Stimulated activated CD4-positive, alpha-beta T cell treated with anti-CD3 and anti-CD28 coated beads, Interleukin-12 subunit alpha, Interleukin-12 subunit beta, amount 100 ng/mL, for 48 hours (primary cell): ENCODE data around the gene SLFN5.
A peak's percentile ranks its signal among the peaks of the same experiment; 100 is the strongest.
"Not testable (repeated sequence)": the region's sequence is repeated elsewhere in the genome, so short reads cannot be mapped to it uniquely, and the experiment has no call there.

ENCODE experiments used
- DNase-seq, 3 donors: peaks; one replicate each; pipeline ENCODE4 v3.0.0-alpha.2; 2020; ENCODE audit warnings: low read depth in 2 of 3, low spot score in 1 of 3

Gene SLFN5

DNA sequence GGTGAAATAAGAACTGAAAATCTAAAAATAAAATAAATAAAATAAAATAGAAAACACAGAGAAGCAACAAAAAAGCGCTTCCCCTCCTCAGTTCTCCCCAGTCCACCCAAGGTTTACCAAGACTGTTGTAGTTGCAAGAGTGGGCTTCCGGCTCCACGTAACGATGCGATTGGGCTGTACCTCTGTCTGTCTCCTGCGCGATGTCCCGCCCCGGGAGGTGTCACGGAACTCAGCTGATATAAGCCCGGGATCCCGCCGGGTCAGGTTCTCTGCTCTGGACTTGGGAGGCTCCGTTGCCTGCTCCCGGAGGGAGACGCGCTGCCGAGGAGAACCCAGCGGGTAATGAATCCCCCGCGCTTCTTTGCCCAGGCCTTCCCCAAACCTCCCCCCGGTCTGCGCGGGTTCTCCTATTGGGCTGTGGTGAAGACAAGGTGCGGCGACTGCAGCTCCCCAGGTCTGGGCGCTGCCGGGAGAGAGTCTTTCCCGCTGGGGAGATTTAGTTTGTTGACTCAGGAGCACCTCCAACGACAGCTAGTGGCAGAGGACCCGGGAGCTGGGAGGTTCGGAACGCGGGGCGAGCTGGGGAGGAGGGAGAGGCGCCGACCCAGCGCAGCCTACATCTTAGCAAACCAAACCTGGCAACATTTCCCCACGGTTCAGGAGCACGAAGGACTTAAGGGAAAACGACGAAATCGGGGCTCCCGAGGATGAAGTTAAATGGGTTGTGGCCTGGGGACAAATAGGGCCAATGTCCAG is at the start of gene SLFN5:
Gene SLFN5, plus strand, starts transcription at position 268 of the 756 bp plus-strand sequence. CDS start 15,619 bp downstream, outside the sequence.
- DNase-seq: peak; percentile 87 to 98 (median 90)

DNA sequence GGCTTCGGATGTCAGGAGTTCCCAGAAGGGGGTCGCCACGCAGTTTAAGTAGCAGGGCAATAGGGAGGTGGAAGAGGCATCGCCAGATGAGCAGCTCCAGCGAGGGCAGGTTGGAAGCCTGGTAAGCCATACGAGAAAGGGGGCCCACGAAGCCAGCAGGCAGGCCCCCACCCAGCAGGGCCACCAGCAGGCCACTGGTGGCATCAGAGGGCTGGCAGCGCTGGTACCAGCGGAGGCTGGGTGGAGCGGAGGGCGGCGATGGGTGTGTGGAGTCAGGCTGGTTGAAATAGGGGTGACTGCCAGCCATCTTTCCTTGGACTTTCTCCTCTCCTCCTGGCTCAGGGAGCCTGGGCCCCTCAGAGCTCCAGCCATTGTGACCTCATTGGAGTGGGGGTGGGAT is 48.9 kb upstream of the SLFN5 start, which contains the start of gene SLC35G3:
Gene SLC35G3, minus strand, starts transcription at position 393 of the 400 bp plus-strand sequence. Its CDS starts 86 bp downstream, at position 307.
- DNase-seq: not testable (repeated sequence)

DNA sequence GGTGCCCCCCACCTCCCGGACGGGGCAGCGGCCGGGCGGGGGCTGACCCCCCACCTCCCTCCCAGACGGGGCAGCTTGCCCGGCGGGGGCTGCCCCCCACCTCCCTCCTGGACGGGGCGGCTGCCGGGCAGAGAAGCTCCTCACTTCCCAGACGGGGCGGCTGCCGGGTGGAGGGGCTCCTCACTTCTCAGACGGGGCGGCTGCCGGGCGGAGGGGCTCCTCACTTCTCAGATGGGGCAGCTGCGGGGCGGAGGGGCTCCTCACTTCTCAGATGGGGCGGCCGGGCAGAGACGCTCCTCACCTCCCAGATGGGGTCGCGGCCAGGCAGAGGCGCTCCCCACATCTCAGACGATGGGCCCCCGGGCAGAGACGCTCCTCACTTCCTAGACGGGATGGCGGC is 47.8 kb upstream of the SLFN5 start:
- DNase-seq: not testable (repeated sequence)

DNA sequence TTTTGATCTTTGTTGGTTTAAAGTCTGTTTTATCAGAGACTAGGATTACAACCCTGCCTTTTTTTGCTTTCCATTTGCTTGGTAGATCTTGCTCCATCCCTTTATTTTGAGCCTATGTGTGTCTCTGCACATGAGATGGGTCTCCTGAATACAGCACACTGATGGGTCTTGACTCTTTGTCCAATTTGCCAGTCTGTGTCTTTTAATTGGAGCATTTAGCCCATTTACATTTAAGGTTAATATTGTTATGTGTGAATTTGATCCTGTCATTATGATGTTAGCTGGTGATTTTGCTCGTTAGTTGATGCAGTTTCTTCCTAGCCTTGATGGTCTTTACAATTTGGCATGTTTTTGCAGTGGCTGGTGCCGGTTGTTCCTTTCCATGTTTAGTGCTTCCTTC is 40.3 kb upstream of the SLFN5 start:
- not testable (repeated sequence) for DNase-seq

DNA sequence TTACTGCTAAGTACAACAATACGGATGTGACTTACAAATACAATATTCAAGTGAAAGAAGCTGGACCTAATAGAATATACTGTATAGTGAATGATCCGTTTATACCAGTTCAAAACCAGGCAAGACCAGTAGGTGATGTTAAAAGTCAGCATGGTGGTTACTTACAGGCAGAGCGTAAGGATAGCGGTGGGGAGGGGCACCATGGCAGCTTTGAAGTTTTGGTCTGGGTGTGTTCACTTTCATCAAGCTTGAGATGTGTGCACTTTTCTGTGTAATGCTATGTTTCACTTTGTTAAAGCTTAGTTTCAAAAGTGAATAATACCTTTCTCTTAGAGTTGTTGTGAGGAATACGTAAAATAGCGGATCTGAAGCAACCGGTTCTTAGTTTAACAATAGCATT is 32.1 kb upstream of the SLFN5 start:
- no peak for DNase-seq

DNA sequence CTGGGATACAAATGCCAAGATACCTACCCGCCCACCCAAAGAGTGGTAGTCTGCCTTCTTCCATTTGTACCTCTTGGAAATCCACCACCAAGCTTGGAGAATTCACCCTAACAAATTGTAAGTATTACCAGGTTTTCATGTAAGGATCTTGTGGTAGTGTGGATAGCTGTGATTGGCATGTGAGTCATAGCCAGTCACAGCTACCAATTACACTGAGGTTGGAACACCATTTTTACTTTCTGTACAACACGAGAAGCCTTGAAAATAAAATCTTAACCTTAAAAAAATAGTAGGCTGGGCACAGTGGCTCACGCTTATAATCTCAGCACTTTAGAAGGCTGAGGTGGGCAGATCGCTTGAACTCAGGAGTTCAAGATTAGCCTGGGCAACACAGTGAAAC is 30.2 kb upstream of the SLFN5 start:
- DNase-seq: no peak

DNA sequence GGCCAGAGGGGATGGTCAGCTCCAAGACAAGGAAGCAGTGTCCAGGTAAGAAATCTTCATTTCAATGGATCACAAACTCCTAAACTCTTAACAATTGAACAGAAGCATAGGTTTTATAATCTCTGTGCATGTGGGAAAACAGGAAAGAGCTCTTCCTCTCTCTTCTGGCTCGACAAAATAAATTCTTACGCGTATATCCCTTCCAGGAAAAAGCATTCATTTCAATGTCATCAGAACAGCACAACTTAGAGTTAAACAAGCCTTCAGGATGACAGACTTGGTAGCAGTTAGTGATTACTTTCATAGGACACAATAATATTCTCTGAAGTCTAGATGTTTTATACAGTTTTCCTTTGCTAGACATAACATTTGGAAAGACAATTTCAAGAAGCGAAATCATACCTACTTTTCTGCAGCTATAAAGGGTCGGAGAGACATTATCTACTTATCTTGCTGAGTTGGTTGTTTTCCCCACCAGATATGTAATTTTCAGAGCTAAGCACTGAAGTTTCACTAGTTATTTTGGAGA is 29.4 kb upstream of the SLFN5 start:
- DNase-seq: no peak

DNA sequence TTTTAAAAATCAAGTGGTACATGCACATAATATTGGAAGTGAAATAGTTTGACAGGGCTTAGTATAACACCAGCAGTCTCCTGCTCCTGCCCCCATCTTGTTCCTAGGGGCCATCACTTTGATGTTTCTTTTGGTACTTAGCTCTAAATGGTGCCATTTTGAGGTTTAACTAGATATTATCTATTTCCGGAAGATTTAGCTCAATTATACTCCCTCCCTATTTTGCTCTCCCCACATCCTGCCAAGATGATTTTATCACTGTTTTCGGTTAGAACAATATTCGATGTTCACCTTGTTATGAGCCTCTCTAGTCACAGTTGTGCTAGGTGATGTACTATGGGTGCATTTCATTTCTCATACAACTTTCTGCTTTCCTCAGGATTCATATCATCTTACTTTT is 28.7 kb upstream of the SLFN5 start:
- peak in 1 of 3 donors; percentile 23 for DNase-seq

DNA sequence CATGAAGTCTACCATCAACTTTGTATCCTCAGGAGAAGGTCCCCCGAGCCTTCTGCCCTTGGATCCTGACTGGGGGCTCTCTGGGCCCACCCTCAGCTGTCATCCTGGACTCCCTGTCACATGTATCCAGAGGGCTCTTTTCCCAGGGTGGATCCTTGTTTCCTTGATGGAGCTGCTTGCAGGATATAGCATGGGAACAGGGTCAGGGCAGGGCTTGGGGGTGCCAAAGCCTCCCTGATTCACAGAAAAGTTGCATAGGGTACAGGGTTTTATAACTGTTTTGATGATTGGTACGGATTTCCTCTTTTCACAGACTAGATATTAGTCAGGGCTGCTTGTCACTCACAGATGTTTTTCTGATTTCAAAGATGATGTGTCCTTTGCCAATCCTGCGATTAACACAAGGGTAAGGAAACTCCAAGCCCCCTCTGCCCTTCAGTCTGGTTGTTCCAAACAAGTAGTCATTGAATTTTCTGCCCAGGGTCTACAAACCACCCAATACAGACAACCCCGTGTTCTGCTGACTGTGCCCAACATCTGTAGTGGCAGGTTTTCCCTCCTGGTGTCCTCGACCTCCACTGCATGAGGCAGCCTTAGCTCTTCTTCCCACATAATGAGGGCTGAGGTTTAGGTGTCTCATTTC is 28.1 kb upstream of the SLFN5 start:
- peak in 2 of 3 donors; percentile 12 to 39 for DNase-seq

DNA sequence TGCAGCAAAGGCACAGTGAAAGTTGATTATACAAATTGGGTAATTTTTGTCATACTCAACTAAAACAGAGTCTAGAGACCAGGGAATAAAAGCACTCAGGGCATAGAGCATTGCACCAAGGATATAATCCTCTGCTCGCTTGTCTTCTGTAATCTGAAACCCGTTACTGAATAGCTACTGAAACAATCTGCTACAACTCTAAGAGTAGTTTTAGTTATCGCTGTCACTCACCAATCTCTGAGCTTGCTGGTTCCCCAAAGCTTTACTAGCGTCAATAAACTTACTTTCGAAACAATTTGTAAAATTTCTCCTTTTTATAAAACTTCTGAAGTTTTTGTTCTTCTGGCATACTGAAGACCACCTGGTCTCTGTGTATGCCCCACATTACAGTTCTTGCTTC is 25.8 kb upstream of the SLFN5 start:
- no peak for DNase-seq

DNA sequence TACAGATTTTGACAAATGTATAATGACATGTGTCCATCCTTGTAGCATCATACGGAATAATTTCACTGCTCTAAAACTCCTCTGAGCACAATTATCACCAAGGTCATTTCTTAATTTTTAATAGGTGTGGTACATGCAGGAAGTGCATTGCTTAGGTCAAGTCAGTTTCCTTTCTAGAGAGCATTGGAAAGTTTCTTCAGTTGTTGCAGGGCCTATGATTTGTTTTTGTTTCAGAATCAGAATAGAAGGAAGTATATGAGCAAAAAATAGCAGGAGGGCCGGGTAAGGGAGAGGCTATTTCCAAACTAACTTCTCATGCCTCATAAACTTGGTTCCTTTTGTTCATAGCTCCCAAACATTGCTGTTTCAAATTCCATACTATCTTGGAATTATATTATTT is 24.0 kb upstream of the SLFN5 start:
- no peak for DNase-seq

DNA sequence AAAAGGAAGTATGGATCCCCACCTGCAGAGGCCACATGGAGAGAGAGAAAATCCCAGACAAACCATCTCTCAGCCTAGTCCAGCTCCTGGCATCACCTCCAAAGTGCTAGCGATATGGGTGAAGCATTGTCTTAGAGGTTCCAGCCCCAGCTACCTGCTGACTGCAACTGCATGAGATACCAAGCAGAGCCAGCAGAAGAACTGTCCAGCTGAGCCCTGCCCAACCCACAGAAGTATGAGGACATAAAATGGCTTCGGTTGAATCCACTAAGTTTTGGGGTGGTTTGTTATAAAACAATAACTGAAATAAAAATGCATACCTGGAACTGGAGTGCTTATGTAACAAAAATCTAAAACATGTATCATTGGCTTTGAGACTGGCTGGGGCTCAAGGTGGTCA is 20.4 kb upstream of the SLFN5 start:
- no peak for DNase-seq

DNA sequence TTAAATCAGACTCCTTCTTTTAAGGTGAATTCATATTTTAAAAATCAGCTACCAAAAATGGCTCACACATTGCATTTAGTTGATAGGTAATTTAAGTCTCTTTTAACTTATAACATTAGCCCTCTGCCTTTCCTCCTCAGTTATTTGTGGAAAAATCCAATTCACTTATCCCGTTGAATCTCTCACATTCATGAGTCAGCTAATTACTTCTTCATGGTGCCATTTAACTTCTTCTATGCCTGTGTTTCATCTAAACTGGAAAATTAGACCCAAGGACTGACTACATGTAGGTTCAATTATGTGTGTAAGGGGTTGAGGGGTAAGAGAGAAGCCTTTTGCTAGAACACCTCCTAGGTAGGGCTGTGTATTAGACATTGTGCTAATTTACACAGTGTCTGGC is 18.4 kb upstream of the SLFN5 start:
- DNase-seq: no peak

DNA sequence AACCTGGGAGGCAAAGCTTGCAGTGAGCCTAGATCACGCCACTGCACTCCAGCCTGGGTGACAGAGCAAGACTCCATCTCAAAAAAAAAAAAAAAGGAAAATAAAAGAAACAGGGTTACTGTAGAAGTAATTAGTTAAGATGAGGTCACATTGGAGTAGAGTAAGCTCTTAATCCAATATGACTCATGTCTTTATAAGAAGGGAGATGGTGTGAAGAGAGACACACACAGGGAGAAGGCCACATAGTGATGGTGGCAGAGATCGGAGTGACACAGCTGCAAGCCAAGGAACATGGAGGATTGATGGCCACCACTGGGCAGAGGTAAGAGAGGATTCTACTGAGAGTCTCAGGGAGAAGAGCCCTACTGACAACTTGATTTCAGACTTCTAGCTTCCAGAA is 15.3 kb upstream of the SLFN5 start:
- DNase-seq: no peak

DNA sequence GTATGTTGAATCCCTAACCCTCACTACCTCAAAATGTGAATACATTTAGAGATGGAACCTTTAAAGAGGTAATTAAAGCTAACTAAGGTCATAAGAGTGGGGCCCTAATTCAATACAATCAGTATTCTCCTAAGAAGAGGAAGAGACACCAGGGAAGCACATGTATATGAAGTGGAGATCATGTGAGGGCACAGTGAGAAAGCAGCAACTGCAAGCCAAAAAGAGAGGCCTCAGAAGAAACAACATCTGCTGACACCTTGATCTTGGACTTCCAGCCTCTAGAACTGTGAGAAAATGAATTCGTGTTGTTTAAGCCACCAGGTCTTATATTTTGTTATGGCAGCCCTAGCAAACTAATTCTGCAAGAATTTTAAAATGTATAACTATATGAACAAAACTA is 13.2 kb upstream of the SLFN5 start:
- DNase-seq: no peak

DNA sequence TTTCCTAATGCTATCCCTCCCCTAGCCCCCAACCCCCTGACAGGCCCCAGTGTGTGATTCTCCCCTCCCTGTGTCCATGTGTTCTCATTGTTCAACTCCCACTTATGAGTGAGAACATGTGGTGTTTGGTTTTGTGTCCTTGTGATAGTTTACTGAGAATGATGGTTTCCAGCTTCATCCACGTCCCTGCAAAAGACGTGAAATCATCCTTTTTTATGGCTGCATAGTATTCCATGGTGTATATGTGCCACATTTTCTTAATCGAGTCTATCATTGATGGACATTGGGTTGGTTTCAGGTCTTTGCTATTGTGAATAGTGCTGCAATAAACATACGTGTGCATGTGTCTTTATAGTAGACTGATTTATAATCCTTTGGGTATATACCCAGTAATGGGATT is 8.6 kb upstream of the SLFN5 start:
- DNase-seq: not testable (repeated sequence)

DNA sequence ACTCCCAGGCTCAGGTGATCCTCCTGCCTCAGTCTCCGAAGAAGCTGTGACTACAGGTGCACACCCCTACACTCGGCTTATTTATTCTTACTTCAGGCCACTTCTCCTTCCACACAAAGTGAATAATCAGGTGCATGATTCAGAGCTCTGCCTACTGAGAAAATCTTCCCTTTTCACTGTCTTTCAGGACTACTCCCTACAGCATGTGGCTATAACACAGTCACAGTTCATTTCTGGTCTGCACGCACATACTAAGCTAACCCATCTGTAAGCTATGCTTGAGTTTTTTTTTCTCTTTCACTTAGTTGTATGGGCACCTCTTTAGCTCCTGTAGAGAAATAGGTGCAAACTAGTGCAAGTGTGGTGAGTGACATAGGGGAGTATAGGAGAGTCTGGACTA is 7.6 kb upstream of the SLFN5 start:
- DNase-seq: no peak

DNA sequence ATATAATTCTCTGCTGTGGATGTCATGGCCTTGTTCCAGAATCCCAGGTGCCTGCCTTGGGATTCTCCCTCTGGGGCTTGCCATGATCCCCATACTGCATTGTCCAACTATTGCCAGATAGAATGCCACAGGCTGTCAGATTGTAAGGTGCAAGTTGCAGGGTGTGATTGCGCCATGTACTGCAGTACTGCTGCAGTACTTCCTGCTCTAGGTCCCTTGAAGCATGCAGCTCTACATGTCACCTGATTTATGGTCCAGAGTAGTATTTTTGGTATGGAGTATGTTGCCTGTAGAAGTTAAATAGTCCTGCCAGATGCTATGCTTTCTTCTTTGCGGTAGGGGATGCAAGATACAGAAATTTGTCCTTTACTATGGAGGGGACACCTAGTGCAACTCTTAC is 7.0 kb upstream of the SLFN5 start:
- DNase-seq: no peak

DNA sequence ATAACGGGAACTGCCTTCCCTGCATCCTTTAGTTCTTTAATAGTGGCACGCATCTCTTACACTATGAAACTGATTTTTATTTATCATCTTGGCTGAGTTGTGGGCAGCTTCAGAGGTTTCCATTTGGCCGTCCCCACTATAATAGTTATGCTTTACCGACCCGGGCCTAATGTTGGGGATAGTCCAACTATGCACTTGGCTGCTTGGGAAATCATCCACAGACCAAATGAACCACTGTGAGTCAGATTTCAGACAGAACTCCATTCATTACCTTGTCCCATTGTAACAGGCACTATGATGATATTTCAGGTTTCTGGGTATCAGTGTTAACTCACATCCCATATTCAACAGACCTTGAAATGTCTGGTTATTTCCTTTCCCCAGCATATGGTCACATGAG is 6.1 kb upstream of the SLFN5 start:
- no peak for DNase-seq

DNA sequence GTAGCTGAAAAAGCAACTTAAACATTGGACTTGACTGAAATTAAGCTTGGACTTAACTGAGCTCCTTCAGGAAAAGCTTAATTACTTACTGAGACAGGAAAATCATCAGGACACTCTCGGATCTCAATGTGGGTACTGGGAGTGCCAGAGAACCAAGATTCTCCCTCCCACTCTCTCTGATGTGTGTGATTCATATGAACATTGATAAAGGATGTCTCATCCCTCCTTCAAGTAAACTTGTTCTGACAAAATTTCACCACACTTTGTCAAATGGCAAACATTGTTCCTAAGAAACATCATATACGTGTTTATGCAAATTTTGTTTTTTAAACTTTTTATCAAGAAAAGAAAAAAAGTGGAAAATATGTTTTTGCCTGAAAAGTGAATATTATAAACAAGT is 4.1 kb upstream of the SLFN5 start:
- no peak for DNase-seq

DNA sequence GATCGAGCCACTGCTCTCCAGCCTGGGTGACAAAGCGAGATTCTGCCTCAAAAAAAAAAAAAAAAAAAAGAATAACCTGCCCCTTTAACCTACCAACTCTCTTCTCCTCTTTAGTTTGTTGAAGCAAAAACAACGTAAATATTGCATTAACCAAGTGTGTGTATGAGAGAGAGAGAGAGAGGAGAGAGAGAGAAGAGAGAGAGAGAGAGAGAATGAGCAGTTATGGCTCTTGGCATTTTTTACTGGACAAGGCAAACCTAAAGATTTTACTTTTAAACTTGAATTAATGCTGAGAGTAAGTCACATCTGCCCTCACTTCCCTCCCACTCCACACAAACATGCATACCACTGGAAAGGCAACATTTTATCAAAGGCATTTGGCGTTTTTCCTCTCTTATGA is 3.0 kb upstream of the SLFN5 start:
- DNase-seq: no peak

DNA sequence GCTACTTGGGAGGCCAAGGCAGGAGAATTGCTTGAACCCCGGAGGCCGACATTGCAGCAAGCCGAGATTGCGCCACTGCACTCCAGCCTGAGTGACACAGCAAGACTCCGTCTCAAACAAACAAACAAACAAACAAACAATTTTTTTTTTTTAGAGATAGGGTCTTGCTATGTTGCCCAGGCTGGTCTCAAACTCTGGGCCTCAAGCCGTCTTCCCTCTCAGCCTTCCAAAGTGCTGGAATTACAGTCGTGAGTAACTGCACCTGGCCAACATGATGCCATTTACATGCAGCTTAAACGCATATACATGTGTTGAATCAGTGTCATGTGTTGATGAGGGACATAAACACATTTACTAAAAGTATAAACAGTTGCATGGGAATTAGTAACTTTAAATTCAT is 2.0 kb upstream of the SLFN5 start:
- no peak for DNase-seq
